Measurements from ENCODE around the gene MYO5B.

The MYO5B gene

GRCh38 chr18:50061876-50062517 lies 132.9 kb downstream of the MYO5B start:
- no peak for DNase-seq

- no peak for DNase-seq
Measured at GRCh38 chr18:50060822-50061221, 134.1 kb downstream of the MYO5B start.

GRCh38 chr18:50058731-50059130 lies 136.2 kb downstream of the MYO5B start:
- no peak for DNase-seq

- peak; percentile 67 for DNase-seq
Measured at GRCh38 chr18:50057009-50057408, 137.9 kb downstream of the MYO5B start.

- no peak for DNase-seq
Measured at GRCh38 chr18:50056185-50056584, 138.8 kb downstream of the MYO5B start.

- no peak for DNase-seq
Measured at GRCh38 chr18:50055488-50055887, 139.5 kb downstream of the MYO5B start.

GRCh38 chr18:50053111-50053510 lies 141.8 kb downstream of the MYO5B start:
- DNase-seq = no peak

- DNase-seq = peak; percentile 80
Measured at GRCh38 chr18:50051288-50051687, 143.7 kb downstream of the MYO5B start.

- no peak for DNase-seq
Measured at GRCh38 chr18:50045126-50045525, 149.8 kb downstream of the MYO5B start.

GRCh38 chr18:50044402-50044801 lies 150.5 kb downstream of the MYO5B start:
- DNase-seq = peak; percentile 53

- DNase-seq = no peak
Measured at GRCh38 chr18:50042611-50043010, 152.3 kb downstream of the MYO5B start.

GRCh38 chr18:50039746-50040145 lies 155.2 kb downstream of the MYO5B start:
- no peak for DNase-seq

- peak; percentile 98 for DNase-seq
Measured at GRCh38 chr18:50038448-50038847, 156.5 kb downstream of the MYO5B start.

- DNase-seq = peak; percentile 34
Measured at GRCh38 chr18:50034029-50034428, 160.9 kb downstream of the MYO5B start.

- DNase-seq = no peak
Measured at GRCh38 chr18:50033004-50033403, 161.9 kb downstream of the MYO5B start.

GRCh38 chr18:50030146-50030545 lies 164.8 kb downstream of the MYO5B start:
- no peak for DNase-seq

GRCh38 chr18:50027996-50028395 lies 167.0 kb downstream of the MYO5B start:
- DNase-seq = no peak

- DNase-seq = no peak
Measured at GRCh38 chr18:50024466-50024865, 170.5 kb downstream of the MYO5B start.

- DNase-seq = no peak
Measured at GRCh38 chr18:50022985-50023384, 172.0 kb downstream of the MYO5B start.

GRCh38 chr18:50014606-50015005 lies 180.3 kb downstream of the MYO5B start:
- no peak for DNase-seq

GRCh38 chr18:50013363-50014138 lies 181.4 kb downstream of the MYO5B start:
- DNase-seq = no peak

- no peak for DNase-seq
Measured at GRCh38 chr18:50011813-50012435, 183.0 kb downstream of the MYO5B start.

- DNase-seq = peak; percentile 93
Measured at GRCh38 chr18:50009773-50010335, 185.1 kb downstream of the MYO5B start.

- no peak for DNase-seq
Measured at GRCh38 chr18:50008306-50008705, 186.6 kb downstream of the MYO5B start.
